ENCODE measurements around the gene KRTAP2-3.

DNA sequence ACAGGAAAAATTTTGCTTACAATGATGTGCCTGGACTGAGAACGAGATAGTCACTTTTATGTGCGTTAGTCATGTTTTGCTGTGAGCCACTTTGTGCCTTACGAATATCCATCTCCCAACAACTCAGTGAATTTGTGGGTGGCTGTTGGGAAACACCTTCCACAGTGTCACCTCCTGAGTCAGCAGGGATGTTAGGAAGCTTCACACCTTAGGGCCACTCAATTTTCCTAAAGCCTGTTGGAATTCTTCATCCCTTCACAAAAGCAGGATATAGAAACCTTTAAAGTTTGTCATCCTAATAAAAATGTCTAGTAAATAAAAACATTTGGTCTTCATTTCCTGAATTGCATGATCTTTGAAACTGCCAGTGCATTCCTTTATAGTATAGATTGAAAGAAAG is 46.7 kb downstream of the KRTAP2-3 start:
- TF ChIP-seq, protein P1, sequence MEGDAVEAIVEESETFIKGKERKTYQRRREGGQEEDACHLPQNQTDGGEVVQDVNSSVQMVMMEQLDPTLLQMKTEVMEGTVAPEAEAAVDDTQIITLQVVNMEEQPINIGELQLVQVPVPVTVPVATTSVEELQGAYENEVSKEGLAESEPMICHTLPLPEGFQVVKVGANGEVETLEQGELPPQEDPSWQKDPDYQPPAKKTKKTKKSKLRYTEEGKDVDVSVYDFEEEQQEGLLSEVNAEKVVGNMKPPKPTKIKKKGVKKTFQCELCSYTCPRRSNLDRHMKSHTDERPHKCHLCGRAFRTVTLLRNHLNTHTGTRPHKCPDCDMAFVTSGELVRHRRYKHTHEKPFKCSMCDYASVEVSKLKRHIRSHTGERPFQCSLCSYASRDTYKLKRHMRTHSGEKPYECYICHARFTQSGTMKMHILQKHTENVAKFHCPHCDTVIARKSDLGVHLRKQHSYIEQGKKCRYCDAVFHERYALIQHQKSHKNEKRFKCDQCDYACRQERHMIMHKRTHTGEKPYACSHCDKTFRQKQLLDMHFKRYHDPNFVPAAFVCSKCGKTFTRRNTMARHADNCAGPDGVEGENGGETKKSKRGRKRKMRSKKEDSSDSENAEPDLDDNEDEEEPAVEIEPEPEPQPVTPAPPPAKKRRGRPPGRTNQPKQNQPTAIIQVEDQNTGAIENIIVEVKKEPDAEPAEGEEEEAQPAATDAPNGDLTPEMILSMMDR (IDR thresholded peaks at IDR 0.05; ENCODE audit: low read depth, low read length): no peak
- no peak for TF ChIP-seq POLR2A (IDR thresholded peaks at IDR 0.05; ENCODE audit: extremely low read depth, insufficient read length)
- no peak for TF ChIP-seq MYC (IDR thresholded peaks at IDR 0.05; ENCODE audit: low read depth, low read length)
